Measurements from ENCODE around the gene GIMAP6. TPM values are rescaled to one million over a fixed set of nuclear protein-coding genes. Genes with fewer than 3 reads are reported as not detected.

The GIMAP6 gene
- total and polyA plus RNA-seq, 2 of the 8 experiments (the other 6 are each of a cell fraction or from before 2014, with no cell fraction given): not detected

DNA sequence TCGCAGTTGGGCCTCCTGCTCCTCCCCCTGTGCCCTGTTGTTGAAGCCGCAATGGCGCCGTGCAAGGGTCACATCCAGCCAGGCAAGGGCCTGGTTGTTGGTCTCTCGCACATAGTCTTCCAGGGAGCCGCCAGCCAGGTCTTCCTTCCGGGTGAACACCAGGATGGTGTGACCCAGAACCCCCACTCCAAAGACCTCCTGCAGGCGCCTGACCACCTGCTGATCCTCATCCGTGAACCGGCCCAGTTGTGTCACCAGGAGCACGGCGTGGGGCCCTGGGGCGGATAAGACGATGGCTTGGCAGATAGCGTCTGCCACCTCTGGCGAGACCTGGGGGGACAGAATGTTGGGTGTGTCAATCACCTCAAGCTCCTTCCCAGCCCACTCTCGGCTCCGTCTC, 4.2 kb downstream of the GIMAP6 start:
- Histone ChIP-seq H3K79me2 (ENCODE audit: control insufficient read depth in 1 of 2, insufficient read depth in 2 of 2, low read length in 2 of 2) (no peaks in the 10 kb centered on the region), H4K8ac (ENCODE audit: extremely low read depth, insufficient read depth, low read length) (no peak overlapping the region), H3K9ac (replicated peaks in 1 of 4; ENCODE audit: extremely low read depth in 1 of 4, low read depth in 3 of 4, low read length in 3 of 4) (no peak overlapping the region), H3K4me3 (ENCODE audit: extremely low read depth in 1 of 4, insufficient read depth in 2 of 4, low read depth in 3 of 4, low read length in 4 of 4) (no peak overlapping the region), H3K27me3 (replicated peaks in 1 of 4; ENCODE audit: control insufficient read depth in 3 of 4, extremely low read depth in 1 of 4, insufficient read depth in 3 of 4, low read length in 3 of 4) (peaks cover 0 to 2% (median 0%) of the 10 kb centered on the region in 4 experiments; a peak in 1 of 7 replicates), H4K5ac (ENCODE audit: insufficient read length, low read depth, low read length) (no peak overlapping the region), H3K36me3 (ENCODE audit: control insufficient read depth in 2 of 4, insufficient read depth in 4 of 4, low read length in 3 of 4) (no peaks in the 10 kb centered on the region), H3K23ac (ENCODE audit: insufficient read length) (no peak overlapping the region), H2AFZ (ENCODE audit: low read length) (no peak overlapping the region), H2BK5ac (ENCODE audit: low read depth, low read length) (no peak overlapping the region), H2BK120ac (replicated peaks; ENCODE audit: low read depth, low read length) (no peak overlapping the region), H3K27ac (ENCODE audit: low read depth, low read length) (no peak overlapping the region), H2BK12ac (ENCODE audit: low read depth, low read length) (no peak overlapping the region), H3K18ac (ENCODE audit: extremely low read depth, low read length) (no peak overlapping the region), H3K56ac (replicated peaks; ENCODE audit: insufficient read length, low read depth, low read length) (no peak overlapping the region), H2AK5ac (ENCODE audit: low read depth, low read length) (no peak overlapping the region), H2BK20ac (ENCODE audit: low read length) (no peak overlapping the region), H3K23me2 (ENCODE audit: low read depth, low read length) (no peaks in the 10 kb centered on the region; the same call in 1 of the 2 replicates), H3K4me1 (replicated peaks in 1 of 4; ENCODE audit: control insufficient read depth in 3 of 4, insufficient read depth in 4 of 4, low read length in 3 of 4) (no peaks in the 10 kb centered on the region), H3K79me1 (ENCODE audit: low read depth, low read length) (no peaks in the 10 kb centered on the region), H3K4ac (replicated peaks; ENCODE audit: insufficient read length, low read depth, low read length) (no peak overlapping the region), H2BK15ac (ENCODE audit: low read length) (no peak overlapping the region), H3K9me3 (ENCODE audit: insufficient read depth in 2 of 2, low read depth in 1 of 2, low read length in 1 of 2) (no peaks in the 10 kb centered on the region; a peak in 1 of 4 replicates), H4K20me1 (replicated peaks in 1 of 2; ENCODE audit: control insufficient read depth in 1 of 2, insufficient read depth in 2 of 2, low read length in 2 of 2) (no peaks in the 10 kb centered on the region), H3K4me2 (ENCODE audit: insufficient read depth in 1 of 2, low read depth in 2 of 2, low read length in 2 of 2) (no peak overlapping the region), H4K91ac (replicated peaks; ENCODE audit: insufficient read length, low read length) (no peak overlapping the region), H3K14ac (ENCODE audit: insufficient read length) (no peak overlapping the region)
- no peak for DNase-seq (ENCODE audit: low read depth in 1 of 2, low spot score in 2 of 2)
- no peak for FAIRE-seq
- no peak for TF ChIP-seq PHF8 (conservative IDR thresholded peaks at IDR 0.05; ENCODE audit: low read depth, low read length)
- ChIA-PET POLR2A (ENCODE audit: partially characterized antibody) (no interaction called here), CTCF (ENCODE audit: partially characterized antibody) (no interaction called here)
- WGBS, 2 experiments (ENCODE audit: extremely low coverage in 1 of 2, insufficient coverage in 1 of 2, insufficient read length in 1 of 2, insufficient replicate concordance in 2 of 2, low coverage in 1 of 2, low lambda C conversion rate in 2 of 2, missing lambda C conversion rate in 1 of 2): 84% methylated on average over 18 of the region's 18 CpGs; no CpG with 5 or more reads in 1 of the 2 experiments

All from H1 (cell line).